Left renal pelvis (tissue), 4 donors: ENCODE results near the gene PROKR1. TPM values are rescaled to one million over a fixed set of nuclear protein-coding genes. Genes with fewer than 3 reads are reported as not detected.
"Not testable (repeated sequence)": the region's sequence is repeated elsewhere in the genome, so short reads cannot be mapped to it uniquely, and the experiment has no call there.

Source experiments
- DNase-seq, 4 donors: peaks; one replicate each; pipeline ENCODE4 v3.0.0-alpha.2; 2013; ENCODE audit warnings: low read depth in 4 of 4, low spot score in 3 of 4
- polyA plus RNA-seq, 4 donors: library from polyadenylated mRNA; unstranded; fragments of 120-200 nt; gene quantifications; one replicate each; pipeline ENCODE4 v1.2.1, GENCODE V29; 2013; ENCODE audit not compliant: insufficient read length in 4 of 4

The PROKR1 gene
- polyA plus RNA-seq, 4 donors, result 0.15 to 1.1 (median 0.44) TPM

DNA sequence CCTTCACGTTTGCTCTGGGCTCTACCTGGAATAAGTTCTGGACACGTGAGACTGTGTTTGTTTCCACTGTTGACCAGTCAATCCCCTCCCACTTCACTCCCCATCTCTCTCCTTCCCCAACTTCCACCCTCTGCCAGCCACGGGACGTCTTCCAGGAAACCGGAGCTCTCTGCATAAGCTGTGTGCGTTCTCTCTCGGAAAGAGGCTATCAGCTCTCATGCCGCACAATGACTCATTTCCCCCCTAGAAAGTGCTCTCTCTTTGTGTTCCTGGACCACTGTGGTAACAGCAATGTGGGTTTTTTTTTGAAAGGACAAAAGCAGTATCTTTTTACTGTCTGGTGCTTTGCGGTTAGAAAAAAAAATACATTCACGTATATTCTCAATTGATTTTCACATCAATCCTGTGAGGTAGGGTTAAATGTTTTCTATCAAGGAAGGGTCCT is 10.2 kb downstream of the PROKR1 start:
- DNase-seq, result no peak

- DNase-seq, result no peak
Measured at GRCh38 chr2:68658266-68658665, 14.9 kb downstream of the PROKR1 start.

GRCh38 chr2:68659081-68659480 is 15.7 kb downstream of the PROKR1 start:
- DNase-seq, result no peak

DNA sequence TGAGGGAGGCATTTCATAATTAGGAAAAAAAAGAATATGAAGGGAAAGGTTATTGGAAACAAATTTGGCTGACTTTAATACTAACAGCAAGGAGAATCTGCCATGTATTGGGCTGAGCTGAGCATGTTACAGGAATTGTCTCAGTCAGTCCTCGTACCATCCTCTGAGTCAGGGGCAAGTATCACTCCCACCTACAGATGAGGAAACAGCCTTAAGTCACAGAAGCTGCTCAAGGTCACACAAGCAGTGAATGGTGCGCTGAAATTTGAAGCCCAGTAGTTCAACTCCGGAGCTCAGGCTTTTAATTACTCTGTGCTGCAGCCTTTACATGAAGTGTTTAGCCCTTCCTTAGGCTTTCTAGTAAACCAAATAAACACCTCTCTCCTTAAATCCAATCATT is 17.3 kb downstream of the PROKR1 start:
- DNase-seq, result no peak

DNA sequence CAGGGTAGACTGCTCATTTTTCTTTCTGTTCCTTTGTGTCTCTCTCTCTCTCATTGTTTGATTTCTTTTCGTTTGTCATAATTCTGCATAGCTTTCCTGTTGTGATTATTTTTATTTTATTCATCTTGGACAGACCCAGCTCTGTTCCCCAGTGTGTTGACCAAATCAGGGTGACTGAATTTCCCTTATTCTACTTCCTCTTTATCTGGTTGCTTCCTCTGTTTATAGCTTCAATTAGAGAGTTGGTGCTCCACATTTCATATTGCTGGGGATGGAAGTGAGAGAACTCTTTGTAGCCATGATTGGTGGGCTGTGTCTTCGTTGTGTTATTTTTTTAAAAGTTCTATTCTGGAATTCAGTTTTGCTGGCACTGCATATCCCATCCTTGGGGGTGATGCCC is 19.1 kb downstream of the PROKR1 start:
- no peak for DNase-seq

DNA sequence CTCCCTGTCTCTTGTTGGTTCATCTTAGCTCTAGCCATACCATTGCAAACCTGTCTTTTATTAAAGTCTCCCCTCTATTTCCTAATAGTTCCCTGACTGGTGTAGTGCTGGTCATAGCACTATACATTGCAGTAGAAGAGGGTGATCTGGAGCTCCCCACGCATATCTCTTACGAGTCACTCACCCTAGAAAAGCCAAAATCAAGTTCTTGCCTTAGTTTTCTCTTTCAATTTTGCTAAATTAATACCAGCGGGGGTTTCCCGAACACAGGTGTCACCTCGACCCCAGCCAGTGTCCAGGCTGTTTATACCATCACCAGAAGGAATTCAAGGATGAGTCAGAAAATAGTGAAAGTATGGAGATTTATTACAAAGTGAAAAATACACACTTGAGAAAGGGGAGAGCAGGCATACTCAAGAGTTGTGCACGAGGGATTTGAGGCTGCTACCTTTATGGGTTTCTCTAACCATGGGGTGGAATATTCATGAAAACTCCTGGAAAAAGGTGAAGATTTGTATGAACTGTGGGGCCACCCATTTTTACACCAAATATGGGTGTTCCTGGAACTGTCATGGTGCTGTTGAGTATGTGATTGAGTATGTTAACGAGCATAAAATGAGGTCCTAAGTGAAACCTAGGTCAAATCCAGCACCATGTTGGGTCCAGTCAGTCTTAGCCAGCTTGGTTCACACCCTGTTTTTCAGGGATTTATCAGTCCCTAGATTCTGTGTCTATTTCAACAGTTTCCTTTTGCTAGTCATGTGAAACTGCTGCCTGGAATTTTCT is 20.2 kb downstream of the PROKR1 start:
- DNase-seq, result no peak

GRCh38 chr2:68667371-68667770 is 24.0 kb downstream of the PROKR1 start:
- DNase-seq, result no peak

GRCh38 chr2:68669651-68670050 is 26.3 kb downstream of the PROKR1 start:
- no peak for DNase-seq

DNA sequence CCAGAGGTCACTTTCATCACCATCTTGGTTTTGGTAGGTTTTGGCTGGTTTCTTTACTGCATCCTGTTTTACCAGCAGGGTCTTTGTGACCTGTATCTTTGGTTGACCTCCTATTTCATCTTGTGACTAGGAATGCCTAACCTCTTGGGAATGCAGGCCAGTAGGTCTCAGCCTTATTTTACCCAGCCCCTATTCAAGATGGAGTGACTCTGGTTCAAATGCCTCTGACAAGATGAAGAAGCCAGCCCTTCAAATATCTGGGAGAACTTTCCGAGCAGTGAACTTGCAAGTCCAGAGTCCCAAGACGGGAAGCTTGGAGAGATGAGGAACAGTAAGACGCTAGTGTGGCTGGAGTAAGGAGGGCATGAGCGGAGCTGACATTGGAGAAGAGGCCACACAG is 28.6 kb downstream of the PROKR1 start:
- DNase-seq, result no peak

DNA sequence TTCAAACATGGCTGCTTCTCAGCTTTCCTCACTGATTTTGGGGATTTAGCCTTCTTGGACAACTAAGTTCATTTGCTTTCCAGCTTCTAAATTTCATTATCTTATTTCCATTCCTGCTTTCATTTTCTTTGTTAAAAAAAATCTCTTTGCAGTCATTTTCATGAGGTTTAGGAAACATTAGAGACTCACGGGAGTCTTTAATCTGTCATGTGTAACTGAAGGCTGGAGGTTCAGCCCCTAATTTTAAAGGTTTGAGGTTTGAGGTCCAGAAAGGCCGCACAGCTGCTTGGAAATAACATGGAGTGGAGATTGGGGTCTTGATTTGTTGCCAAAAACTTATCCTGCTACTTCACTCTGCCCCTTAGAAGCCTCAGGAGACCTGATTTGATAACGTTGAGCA is 30.3 kb downstream of the PROKR1 start:
- peak in 1 of 4 donors; percentile 6 for DNase-seq

- DNase-seq, result no peak
Measured at GRCh38 chr2:68675470-68675869, 32.1 kb downstream of the PROKR1 start.

DNA sequence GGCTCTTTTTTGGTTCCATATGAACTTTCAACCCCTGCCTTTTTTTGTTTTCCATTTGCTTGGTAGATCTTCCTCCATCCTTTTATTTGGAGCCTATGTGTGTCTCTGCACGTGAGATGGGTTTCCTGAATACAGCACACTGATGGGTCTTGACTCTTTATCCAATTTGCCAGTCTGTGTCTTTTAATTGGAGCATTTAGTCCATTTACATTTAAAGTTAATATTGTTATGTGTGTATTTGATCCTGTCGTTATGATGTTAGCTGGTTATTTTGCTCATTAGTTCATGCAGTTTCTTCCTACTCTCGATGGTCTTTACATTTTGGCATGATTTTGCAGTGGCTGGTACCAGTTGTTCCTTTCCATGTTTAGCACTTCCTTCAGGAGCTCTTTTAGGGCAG is 34.5 kb downstream of the PROKR1 start:
- not testable (repeated sequence) for DNase-seq

GRCh38 chr2:68679166-68679916 is 36.0 kb downstream of the PROKR1 start:
- DNase-seq, result not testable (repeated sequence)

GRCh38 chr2:68679917-68680267 is 36.5 kb downstream of the PROKR1 start:
- DNase-seq, result not testable (repeated sequence)

- no peak for DNase-seq
Measured at GRCh38 chr2:68684197-68684596, 40.8 kb downstream of the PROKR1 start.

DNA sequence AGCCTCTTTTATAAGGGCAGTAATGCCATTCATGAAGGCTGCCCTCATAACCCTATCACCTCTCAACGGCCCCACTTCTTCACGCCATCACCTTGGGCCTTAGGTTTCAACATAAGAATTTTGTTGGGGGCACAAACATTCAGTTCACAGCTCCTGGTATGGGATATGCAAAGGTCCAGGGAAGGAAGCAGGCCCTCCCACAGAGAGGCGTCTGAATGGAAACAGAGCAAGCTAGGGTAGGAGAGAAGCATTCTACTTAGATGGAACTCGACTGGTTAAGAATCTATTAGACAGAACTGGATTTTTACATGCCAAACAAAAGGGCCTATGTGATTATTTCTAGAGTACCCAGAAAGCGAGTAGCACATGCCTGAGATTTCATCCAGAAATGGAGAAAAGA is 42.8 kb downstream of the PROKR1 start:
- DNase-seq, result no peak

GRCh38 chr2:68687018-68687417 is 43.6 kb downstream of the PROKR1 start:
- DNase-seq, result no peak

- DNase-seq, result no peak
Measured at GRCh38 chr2:68689553-68690537, 46.5 kb downstream of the PROKR1 start.

DNA sequence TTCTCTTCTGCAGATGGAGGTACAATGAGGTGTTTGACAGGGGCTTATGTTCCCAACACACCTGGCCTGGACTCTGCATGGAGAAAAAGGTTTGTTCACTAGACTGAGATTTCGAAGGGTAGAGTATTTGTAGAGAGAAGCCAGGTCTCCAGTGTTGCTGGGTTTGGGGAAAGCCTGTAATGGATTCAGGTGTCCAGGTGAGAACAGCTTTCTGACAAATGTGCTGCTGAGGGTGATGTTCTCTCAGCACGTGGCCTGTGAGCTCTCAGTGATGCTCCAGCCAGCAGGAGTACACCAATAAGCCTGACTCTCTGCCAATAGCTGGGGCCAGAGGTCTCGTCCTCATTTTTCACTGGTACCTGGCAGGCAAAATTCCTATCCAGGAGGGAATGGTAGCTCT is 47.5 kb downstream of the PROKR1 start:
- no peak for DNase-seq

DNA sequence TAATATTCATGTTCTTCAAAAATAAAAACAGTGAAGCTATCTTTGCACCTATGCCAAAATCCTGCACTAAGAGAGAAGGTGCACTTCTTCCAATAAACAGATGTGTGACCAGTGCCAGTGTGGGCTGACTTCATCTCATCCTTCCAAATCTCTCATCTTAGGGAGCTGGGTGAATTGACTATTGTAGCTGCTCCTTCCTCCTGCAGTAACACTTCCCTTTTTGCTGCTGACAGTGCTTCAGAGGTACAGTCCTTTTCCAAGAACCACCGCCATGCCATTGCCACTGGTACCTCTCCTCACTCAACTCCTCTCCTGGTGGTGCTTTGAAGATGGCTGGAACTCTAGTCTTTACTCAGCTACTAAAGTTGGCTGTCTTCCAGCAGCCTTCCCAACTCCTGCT is 49.1 kb downstream of the PROKR1 start:
- no peak for DNase-seq

DNA sequence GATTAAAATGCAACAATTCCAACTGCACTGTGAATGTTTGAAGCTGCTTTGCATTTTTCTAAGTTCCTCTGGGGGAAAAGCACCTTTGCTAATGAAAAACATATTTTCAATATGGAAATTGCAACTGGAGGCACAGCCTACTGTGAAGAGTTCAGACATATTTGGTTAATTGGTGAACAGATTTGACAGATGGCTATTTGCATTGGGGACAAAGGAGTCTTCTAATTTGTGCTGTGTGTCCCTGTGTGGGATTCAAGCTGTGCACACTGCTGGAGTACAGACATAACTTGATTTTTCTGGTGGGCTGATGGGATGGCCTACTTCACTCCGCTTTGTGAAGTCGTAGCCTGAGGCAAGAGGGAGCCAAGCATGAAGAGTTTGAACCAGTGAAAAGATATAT is 50.6 kb downstream of the PROKR1 start:
- DNase-seq, result no peak
